ENCODE measurements around the gene ROBO1.

The ROBO1 gene

DNA sequence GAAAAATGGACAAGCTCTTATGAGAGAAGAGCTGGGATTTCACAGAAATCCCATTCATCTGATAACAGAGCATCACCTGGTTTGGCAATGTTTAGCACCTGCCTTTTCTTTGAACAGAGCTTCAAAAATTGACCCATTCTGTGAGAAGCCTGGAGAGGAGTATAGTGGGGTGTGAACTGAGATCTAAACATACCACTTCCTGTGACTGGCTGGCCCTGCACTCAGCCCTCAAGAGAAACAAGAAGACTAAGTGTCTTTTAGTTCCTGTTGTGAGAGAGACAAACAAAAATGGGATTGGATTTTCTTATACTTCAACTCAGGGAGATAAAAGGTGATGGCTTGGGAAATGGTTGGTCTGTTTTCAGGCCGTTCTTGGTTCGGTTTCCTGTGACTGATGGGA lies 1060.2 kb downstream of the ROBO1 start:
- TF ChIP-seq, protein P1, sequence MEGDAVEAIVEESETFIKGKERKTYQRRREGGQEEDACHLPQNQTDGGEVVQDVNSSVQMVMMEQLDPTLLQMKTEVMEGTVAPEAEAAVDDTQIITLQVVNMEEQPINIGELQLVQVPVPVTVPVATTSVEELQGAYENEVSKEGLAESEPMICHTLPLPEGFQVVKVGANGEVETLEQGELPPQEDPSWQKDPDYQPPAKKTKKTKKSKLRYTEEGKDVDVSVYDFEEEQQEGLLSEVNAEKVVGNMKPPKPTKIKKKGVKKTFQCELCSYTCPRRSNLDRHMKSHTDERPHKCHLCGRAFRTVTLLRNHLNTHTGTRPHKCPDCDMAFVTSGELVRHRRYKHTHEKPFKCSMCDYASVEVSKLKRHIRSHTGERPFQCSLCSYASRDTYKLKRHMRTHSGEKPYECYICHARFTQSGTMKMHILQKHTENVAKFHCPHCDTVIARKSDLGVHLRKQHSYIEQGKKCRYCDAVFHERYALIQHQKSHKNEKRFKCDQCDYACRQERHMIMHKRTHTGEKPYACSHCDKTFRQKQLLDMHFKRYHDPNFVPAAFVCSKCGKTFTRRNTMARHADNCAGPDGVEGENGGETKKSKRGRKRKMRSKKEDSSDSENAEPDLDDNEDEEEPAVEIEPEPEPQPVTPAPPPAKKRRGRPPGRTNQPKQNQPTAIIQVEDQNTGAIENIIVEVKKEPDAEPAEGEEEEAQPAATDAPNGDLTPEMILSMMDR (IDR thresholded peaks at IDR 0.05; ENCODE audit: low read depth, low read length): no peak
- H3K4me3 ChIP-seq (ENCODE audit: low read depth, low read length): no peak overlapping the region
- in situ Hi-C loops (cut with HindIII; ENCODE audit: low sequenced_read_pairs): no loop called here
- DNase-seq (ENCODE audit: low read depth, low spot score): no peak

DNA sequence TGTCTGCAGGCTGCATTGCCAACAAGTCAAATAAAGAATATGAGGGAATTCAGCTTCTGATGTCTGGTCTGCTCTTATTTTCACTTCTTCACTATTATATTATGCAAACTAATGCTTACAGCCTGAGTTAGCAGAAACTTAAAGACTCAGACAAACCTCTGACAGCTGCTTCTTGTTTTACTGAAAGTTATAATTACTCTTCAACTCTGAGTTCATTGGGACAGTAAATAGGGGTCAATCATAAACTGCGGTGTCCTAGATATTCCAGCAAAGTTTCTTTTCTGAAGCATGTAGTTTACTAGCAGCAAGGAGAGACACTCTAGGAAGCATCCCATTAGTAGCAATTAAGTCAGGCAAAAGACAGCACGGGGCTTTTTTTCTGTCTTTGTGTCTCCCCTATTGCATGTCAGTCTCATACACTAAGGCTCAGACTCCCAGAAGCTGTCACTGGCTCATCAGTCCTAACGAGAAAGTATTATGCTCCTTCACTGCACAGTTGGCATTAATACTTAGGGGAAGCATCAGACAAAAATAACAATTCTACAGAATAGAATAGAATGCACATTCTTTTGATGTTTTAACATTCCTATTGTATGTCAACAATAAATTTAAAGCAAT lies 1060.8 kb downstream of the ROBO1 start:
- no peak overlapping the region for H3K4me3 ChIP-seq (ENCODE audit: low read depth, low read length)
- no peak for DNase-seq (ENCODE audit: low read depth, low spot score)
- TF ChIP-seq, protein P1 (IDR thresholded peaks at IDR 0.05; ENCODE audit: low read depth, low read length): no peak
- in situ Hi-C loops (cut with HindIII; ENCODE audit: low sequenced_read_pairs): no loop called here

DNA sequence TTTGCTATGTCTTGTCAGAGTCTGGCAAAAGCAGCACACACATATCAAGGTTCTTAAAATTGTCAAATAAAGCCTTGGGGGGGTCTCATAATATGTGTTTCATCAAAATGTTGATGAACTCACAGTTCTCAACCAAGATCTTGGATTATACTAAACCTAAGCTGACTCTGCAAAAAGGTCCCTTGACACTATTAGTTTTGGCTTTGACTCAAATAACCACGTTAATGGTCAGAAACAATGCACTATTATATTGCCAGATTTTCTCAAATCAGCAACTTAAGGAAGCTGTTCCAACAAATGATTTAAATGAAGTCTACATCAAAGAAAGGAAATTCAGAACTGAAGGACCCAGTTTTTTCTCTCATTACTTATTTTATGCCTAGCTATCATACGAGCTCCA lies 1063.9 kb downstream of the ROBO1 start:
- in situ Hi-C loops (cut with HindIII; ENCODE audit: low sequenced_read_pairs): no loop called here
- peak; percentile 40 for DNase-seq (ENCODE audit: low read depth, low spot score)

DNA sequence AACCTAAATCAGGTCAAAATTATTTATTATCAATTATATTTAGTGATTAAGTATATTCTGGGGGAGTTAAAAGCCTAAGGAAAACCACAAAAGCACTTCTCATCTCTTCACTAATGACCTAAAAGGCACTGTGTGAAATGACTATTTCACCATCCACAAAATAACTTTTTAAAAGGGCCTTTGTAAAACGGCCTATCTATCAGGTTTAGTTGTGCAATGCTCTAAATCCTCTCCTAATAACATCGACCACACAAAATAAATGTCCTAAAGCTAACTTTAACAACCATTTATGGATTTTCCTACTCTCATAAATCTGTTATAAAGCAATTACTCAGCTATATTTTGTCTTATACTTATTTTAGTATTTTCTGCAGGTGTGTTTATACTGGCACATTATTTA lies 1066.3 kb downstream of the ROBO1 start:
- H3K4me3 ChIP-seq (ENCODE audit: low read depth, low read length): no peak overlapping the region
- TF ChIP-seq, protein P1 (IDR thresholded peaks at IDR 0.05; ENCODE audit: low read depth, low read length): no peak
- DNase-seq (ENCODE audit: low read depth, low spot score): no peak
- in situ Hi-C loops (cut with HindIII; ENCODE audit: low sequenced_read_pairs): no loop called here

More for the DNA sequence above, 1063.9 kb downstream of the ROBO1 start:
- H3K4me3 ChIP-seq (ENCODE audit: low read depth, low read length): no peak overlapping the region
- TF ChIP-seq, protein P1 (IDR thresholded peaks at IDR 0.05; ENCODE audit: low read depth, low read length): no peak

DNA sequence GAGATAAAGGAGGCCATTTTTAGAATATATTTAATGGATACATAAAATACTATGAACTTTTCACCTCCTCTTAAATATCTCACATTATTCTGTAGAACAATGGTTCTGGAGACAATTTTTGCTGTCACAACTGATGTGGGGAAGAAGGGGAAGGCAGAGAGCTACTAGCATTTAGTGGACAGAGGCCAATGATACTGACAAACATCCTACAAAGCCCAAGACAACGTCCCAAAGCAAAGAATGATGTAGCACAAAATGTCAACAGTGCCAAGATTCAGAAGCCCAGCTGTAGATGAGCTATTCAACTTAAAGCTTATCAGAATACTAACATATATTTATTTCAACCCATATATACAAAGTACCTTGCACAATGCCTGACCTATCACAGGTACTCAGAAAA lies 1069.4 kb downstream of the ROBO1 start:
- H3K4me3 ChIP-seq (ENCODE audit: low read depth, low read length): no peak overlapping the region
- in situ Hi-C loops (cut with HindIII; ENCODE audit: low sequenced_read_pairs): no loop called here
- TF ChIP-seq, protein P1 (IDR thresholded peaks at IDR 0.05; ENCODE audit: low read depth, low read length): no peak

DNA sequence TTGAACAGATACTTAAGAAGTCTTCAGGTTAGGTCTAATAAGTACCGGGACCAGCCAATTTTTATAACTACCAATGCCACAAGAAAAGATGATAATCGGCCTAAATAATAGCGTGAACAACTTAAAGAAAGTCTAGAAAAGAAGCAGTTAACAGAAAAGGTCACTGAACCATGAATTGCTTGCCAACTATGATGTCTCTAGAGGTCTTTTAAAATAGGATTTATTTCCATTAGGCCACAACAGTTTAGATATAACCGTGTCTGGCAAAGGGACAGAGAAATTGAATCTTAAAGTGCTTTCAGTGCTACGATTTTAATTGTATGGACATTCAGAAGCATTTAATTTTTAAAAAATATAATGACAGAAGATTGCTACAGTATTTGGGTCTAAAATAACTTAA lies 1070.4 kb downstream of the ROBO1 start:
- TF ChIP-seq, protein P1 (IDR thresholded peaks at IDR 0.05; ENCODE audit: low read depth, low read length): no peak
- peak; percentile 8 for DNase-seq (ENCODE audit: low read depth, low spot score)
- in situ Hi-C loops (cut with HindIII; ENCODE audit: low sequenced_read_pairs): no loop called here
- H3K4me3 ChIP-seq (ENCODE audit: low read depth, low read length): no peak overlapping the region

More for the DNA sequence above, 1069.4 kb downstream of the ROBO1 start:
- DNase-seq (ENCODE audit: low read depth, low spot score): no peak
